ENCODE results near the gene GPATCH2L.
A peak's percentile ranks its signal among the peaks of the same experiment; 100 is the strongest.

Gene GPATCH2L

GRCh38 chr14:76136476-76137110, 15.1 kb upstream of the GPATCH2L start:
- DNase-seq = no peak

- DNase-seq = no peak
Measured at GRCh38 chr14:76138119-76138757, 13.5 kb upstream of the GPATCH2L start.

DNA sequence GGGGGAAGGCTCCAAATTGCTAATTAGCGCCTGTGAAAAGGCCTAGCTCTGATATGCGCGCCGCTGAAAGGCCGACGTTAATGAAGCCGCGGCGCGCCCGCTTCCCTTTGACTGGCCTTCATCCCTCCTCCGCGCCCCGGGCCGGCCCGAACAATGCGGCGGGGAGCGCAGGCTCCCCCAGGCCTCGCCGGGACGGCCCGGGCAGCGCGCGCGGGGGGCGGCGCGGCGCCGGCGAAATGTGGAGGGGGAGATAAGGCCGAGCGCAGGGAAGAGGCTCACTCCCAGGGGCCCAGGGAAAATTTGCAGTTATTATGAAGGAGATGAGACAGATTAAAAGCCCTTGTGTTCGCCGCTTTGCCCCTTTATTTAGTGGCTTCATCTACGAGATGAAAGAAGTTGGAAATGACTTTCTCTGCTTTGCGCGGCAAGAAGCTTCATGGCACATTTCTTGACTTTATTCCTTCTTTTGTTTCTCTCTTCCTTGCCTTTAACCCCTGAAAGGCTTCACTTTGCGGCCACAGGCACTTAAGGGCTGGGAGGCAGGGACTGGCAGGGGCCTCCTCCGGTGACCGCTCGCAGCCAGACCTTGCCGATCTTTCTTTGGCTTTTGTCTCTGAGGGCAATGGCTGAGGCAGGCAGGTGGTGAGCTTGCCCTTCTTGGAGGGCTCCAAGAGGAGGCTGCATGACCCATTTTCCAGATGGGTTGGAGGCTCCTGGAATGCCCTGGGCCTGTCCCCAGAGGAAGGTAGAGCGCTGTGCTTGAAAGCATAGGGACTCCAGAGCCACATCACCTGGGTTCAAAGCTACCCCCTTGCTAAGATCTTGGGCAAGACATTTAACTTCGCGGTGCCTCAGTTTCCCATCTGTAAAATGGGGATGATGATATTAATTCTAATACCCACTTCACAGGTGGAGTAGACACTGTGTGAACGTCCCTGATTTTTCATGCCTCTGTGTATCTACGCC, 12.7 kb upstream of the GPATCH2L start:
- DNase-seq = no peak

- DNase-seq = no peak
Measured at GRCh38 chr14:76143642-76144041, 8.1 kb upstream of the GPATCH2L start.

DNA sequence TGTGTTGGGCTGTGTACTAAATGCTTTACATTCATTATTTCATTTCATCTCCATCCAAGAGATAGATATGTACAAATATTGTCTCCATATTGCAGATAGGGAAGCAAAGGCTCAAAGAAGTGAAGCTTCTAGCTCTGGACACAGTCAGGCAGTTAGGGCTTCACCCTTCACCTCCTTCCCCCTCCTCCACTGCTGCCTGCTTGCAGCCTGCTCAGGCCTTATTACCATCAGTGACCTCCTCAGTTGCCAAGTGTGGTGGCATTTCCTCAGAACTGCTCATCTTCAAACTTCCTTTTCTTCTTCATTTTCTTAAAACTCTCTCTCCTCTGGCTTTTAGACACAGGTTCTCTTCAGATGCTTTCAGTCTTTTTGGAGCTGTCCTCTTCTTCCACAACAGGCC, 4.7 kb upstream of the GPATCH2L start:
- DNase-seq = no peak

DNA sequence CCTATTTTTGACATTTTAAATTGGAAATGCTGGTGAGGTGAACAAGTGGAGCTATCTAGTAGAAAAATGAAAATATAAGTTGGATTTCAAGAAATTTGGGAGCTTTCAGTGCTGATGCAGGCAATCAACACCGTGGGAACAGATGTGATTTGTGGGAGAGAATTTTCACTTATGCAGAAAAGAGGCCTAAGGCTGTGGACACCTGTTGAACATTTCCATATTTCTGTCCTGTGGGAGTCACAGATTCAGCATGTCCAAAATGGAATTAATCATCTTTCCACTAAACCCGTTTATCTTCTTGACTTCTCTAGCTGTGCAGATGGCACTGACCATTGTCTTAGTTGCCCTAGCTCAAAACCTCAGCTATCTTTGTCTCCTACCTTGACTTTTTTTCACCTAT, 2.5 kb upstream of the GPATCH2L start:
- DNase-seq = no peak

- peak; percentile 94 to 96 for DNase-seq
Measured at GRCh38 chr14:76152333-76152681, 585 bp downstream of the GPATCH2L start.

- DNase-seq = no peak
Measured at GRCh38 chr14:76153919-76154318, 2.2 kb downstream of the GPATCH2L start.

DNA sequence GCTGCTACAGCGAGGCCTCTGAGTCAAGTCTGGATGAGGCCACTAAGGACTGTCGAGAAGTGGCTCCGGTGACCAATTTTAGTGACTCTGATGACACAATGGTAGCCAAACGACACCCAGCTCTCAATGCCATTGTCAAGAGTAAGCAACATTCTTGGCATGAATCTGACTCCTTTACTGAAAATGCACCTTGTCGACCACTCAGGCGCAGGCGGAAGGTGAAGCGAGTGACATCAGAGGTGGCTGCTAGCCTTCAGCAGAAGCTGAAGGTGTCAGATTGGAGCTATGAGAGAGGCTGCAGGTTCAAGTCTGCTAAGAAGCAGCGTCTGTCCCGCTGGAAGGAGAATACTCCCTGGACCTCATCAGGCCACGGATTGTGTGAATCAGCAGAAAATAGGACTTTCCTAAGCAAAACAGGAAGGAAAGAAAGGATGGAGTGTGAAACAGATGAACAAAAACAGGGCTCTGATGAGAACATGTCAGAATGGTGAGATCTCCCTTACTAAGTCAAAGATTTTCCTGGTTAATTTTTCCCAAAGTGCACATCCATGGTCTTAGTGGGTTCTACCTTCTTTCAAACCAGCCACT, 2.9 kb downstream of the GPATCH2L start:
- DNase-seq = no peak

GRCh38 chr14:76163668-76164363, 12.1 kb downstream of the GPATCH2L start:
- no peak for DNase-seq

- no peak for DNase-seq
Measured at GRCh38 chr14:76168531-76168930, 16.8 kb downstream of the GPATCH2L start.

DNA sequence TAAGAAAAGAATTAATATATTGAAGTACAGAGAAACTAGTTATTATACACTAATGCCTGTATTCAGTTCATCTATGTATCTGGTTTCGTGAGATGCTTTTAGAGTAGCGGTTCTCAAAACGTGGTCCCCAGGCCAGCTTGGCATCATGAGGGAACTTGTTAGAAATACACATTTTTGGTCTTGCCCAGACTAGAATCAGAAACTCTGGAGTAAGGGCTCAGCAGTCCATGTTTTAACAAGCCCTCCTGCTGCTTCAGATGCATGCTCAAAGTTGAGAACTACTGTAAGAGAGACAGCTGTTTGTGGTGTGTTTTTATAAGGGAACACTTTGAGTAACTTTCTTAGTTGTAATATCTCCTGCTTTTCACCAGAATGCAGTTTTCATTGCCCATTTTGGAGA, 18.1 kb downstream of the GPATCH2L start:
- no peak for DNase-seq

- DNase-seq = no peak
Measured at GRCh38 chr14:76174982-76175381, 23.3 kb downstream of the GPATCH2L start.

GRCh38 chr14:76175942-76176341, 24.2 kb downstream of the GPATCH2L start:
- no peak for DNase-seq

DNA sequence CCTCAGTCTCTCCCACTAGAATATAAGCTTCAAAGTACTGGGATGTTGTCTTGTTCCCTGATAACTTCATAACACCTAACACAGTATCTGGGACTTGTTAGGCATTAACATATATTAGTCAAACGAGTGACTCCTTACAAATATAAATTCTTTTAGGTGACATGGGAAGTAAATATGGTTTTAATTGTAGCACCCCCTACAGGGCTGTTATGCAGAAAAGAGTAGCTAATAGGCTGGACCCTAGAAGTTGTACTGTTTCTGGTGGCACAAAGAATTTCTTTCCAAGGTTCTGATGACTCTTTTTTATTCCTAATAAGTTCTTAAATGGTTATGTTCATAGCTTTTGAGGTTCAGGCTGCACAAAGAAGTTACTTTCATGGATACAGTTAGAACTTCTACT, 29.8 kb downstream of the GPATCH2L start:
- peak; percentile 34 to 51 for DNase-seq

DNA sequence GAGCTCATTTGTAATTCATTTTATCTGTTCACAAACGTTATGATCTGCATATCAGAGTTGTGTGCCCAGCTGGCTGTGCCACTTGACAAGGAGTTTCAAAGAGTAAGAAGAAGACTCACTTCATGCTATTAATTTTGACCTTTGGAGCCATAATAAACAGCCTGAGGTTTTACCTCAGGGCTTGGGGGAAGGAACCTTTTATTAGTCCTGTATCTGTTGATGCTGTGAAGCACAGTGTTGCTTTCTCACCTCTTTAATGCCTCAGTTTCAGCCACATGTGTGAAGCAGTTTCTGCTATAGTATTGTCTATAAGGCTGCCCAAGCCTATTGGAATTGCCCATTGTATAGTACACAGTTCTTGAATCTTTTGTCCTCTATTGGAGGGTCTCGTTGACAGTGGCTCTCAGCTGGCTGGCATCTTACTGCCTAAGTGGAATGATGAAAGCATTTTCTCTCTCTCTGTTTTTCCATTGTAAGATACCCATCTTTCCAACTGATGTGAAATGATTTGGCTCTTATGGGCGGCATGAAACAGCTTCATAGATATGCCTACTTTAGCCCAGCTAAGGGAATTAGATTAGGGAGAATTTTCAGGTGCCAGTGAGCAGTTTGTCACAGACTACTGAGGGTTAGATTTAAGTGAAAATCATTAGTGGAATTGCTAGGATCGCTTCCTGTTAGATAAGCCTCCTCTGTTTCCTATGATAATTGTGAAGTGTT, 34.7 kb downstream of the GPATCH2L start:
- DNase-seq = no peak

DNA sequence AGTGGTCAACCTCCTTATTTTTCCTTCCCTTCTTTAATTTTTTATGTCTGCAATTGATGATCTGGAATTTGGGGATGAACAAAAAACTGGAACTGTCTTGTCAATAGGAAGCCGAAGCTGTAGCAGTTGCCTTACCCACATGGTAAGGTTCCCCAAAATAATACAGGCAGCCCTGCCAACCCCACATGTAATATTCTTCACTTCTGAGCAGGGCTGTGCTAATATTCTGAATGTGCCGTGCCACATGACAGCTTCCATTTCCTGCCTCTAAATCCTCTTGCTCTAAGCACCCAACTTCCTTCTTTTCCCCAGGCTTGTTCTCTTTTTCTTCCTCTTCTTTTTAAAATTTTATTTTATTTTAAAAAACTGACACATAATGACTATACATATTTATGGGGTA, 39.6 kb downstream of the GPATCH2L start:
- peak; percentile 90 to 91 for DNase-seq

DNA sequence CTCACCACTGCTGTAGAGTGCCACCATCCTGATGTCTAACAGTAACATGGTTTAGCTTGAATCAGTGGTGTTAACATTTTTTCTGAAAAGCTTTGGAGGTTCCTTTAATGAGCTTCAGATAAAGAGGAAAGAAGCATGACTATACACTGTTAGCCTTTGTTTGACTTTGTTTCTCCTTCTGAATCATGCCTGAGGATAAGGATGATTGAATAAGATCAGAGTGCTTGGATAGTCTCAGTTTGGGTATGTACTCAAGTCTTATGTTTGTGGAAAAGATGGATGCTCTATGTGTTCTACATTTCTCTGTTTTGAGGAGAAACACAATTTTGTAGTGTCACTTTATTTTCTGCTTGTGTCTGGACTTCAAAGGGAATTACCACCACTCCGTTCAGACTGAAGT, 42.0 kb downstream of the GPATCH2L start:
- DNase-seq = no peak

- no peak for DNase-seq
Measured at GRCh38 chr14:76194327-76194726, 42.6 kb downstream of the GPATCH2L start.

GRCh38 chr14:76195003-76195402, 43.3 kb downstream of the GPATCH2L start:
- no peak for DNase-seq

GRCh38 chr14:76196980-76197695, 45.4 kb downstream of the GPATCH2L start:
- DNase-seq = no peak

Measured in Kasumi-1 (cell line).